Naive B cell (primary cell): Measurements from ENCODE around the gene PLXNA4. TPM values are rescaled to one million over a fixed set of nuclear protein-coding genes. Genes with fewer than 3 reads are reported as not detected.

Experiments
- ATAC-seq, 2 donors: fragments of 150-1000 bp; cut with Tn5 transposase; 2 replicates each; pipeline ENCODE4 v1.10.0; 2021; ENCODE audit warnings: low read depth in 2 of 2, mild to moderate bottlenecking in 2 of 2, moderate library complexity in 2 of 2
- DNase-seq: peaks from one replicate; pipeline ENCODE4 v3.0.0; 2022
- H3K27ac Mint-ChIP-seq, 6 donors: one replicate each; pipeline ENCODE4 v1.8.0; 2020 to 2022; ENCODE audit warnings: mild to moderate bottlenecking in 6 of 6, mixed read lengths in 6 of 6, moderate library complexity in 5 of 6, inconsistent platforms in 2 of 6
- H3K27me3 Mint-ChIP-seq, 3 donors: one replicate each; pipeline ENCODE4 v1.8.0; 2021 to 2022; ENCODE audit warnings: mixed read lengths in 3 of 3, mild to moderate bottlenecking in 1 of 3
- H3K36me3 Mint-ChIP-seq, 2 donors: one replicate each; pipeline ENCODE4 v1.8.0; 2020 to 2022; ENCODE audit warnings: mixed read lengths in 2 of 2, inconsistent platforms in 1 of 2, mild to moderate bottlenecking in 1 of 2
- H3K4me1 Mint-ChIP-seq, 3 donors: one replicate each; pipeline ENCODE4 v1.8.0; 2020 to 2022; ENCODE audit warnings: mixed read lengths in 3 of 3, inconsistent platforms in 1 of 3, mild to moderate bottlenecking in 1 of 3, moderate library complexity in 1 of 3
- H3K4me3 Mint-ChIP-seq, 8 donors: one replicate each; pipeline ENCODE4 v1.8.0; 2020 to 2022; ENCODE audit warnings: mild to moderate bottlenecking in 8 of 8, mixed read lengths in 8 of 8, moderate library complexity in 8 of 8, inconsistent platforms in 2 of 8
- H3K9me3 Mint-ChIP-seq, 7 donors: one replicate each; pipeline ENCODE4 v1.8.0; 2020 to 2022; ENCODE audit warnings: mixed read lengths in 7 of 7, mild to moderate bottlenecking in 5 of 7, inconsistent platforms in 2 of 7, moderate library complexity in 1 of 7
- polyA plus RNA-seq, 6 donors: library from polyadenylated mRNA; unstranded; fragments of 300-500 nt; fragmentation: Illumina TruSeq; gene quantifications; one replicate each; pipeline ENCODE4 v1.2.3, GENCODE V29; 2021; ENCODE audit warnings: low read depth in 6 of 6

The PLXNA4 gene
- not detected for polyA plus RNA-seq

- Mint-ChIP-seq H3K4me3 (peak within 1 kb of the TSS in 3 of 8 donors; percentile 24 to 50 (median 44)), H3K9me3 (peaks cover 0 to 3% (median 0%) of the 10 kb centered on the region in 7 donors), H3K27me3 (peaks cover 69 to 85% (median 78%) of the 10 kb centered on the region in 3 donors), H3K27ac (no peak within 1 kb of the TSS), H3K4me1 (peaks cover 0 to 9% (median 8%) of the 10 kb centered on the region in 3 donors), H3K36me3 (no peaks in the 10 kb centered on the region)
- DNase-seq (no peak), ATAC-seq (no peak)
Observed at GRCh38 chr7:132575982-132576720, at the start of gene PLXNA4. TSS of gene PLXNA4 (minus strand) at chr7:132576470. CDS start at chr7:132508693, 67,777 bp downstream.

GRCh38 chr7:132625651-132626050 is 49.4 kb upstream of the PLXNA4 start:
- ATAC-seq = no peak
- DNase-seq = no peak
- no peaks in the 10 kb centered on the region for H3K27me3 Mint-ChIP-seq
- H3K4me3 Mint-ChIP-seq = no peak overlapping the region
- no peak overlapping the region for H3K27ac Mint-ChIP-seq
- H3K4me1 Mint-ChIP-seq = no peaks in the 10 kb centered on the region
- H3K9me3 Mint-ChIP-seq = peaks cover 0 to 4% (median 0%) of the 10 kb centered on the region in 7 donors
- H3K36me3 Mint-ChIP-seq = no peaks in the 10 kb centered on the region

GRCh38 chr7:132622081-132622480 is 45.8 kb upstream of the PLXNA4 start:
- H3K27me3 Mint-ChIP-seq = no peaks in the 10 kb centered on the region
- ATAC-seq (no peak), DNase-seq (no peak)
- H3K4me1 Mint-ChIP-seq = no peaks in the 10 kb centered on the region
- H3K4me3 Mint-ChIP-seq = no peak overlapping the region
- peaks cover 0 to 4% (median 0%) of the 10 kb centered on the region in 7 donors for H3K9me3 Mint-ChIP-seq
- H3K27ac Mint-ChIP-seq = no peak overlapping the region
- H3K36me3 Mint-ChIP-seq = no peaks in the 10 kb centered on the region

- Mint-ChIP-seq H3K27me3 (peaks cover 1 to 14% (median 7%) of the 10 kb centered on the region in 3 donors), H3K9me3 (no peaks in the 10 kb centered on the region), H3K4me3 (no peak overlapping the region), H3K4me1 (peaks cover 0 to 3% (median 1%) of the 10 kb centered on the region in 3 donors), H3K27ac (no peak overlapping the region), H3K36me3 (no peaks in the 10 kb centered on the region)
- no peak for ATAC-seq
- DNase-seq = no peak
Observed at GRCh38 chr7:132619967-132620366, 43.7 kb upstream of the PLXNA4 start.

GRCh38 chr7:132618956-132619305 is 42.7 kb upstream of the PLXNA4 start:
- H3K27me3 Mint-ChIP-seq = peaks cover 5 to 24% (median 7%) of the 10 kb centered on the region in 3 donors
- H3K4me3 Mint-ChIP-seq = no peak overlapping the region
- no peaks in the 10 kb centered on the region for H3K9me3 Mint-ChIP-seq
- H3K36me3 Mint-ChIP-seq = no peaks in the 10 kb centered on the region
- peaks cover 4 to 12% (median 6%) of the 10 kb centered on the region in 3 donors for H3K4me1 Mint-ChIP-seq
- ATAC-seq (no peak), DNase-seq (no peak)
- H3K27ac Mint-ChIP-seq = no peak overlapping the region

GRCh38 chr7:132618271-132618955 is 42.1 kb upstream of the PLXNA4 start:
- DNase-seq (no peak), ATAC-seq (no peak)
- Mint-ChIP-seq H3K36me3 (no peaks in the 10 kb centered on the region), H3K27me3 (peaks cover 5 to 29% (median 11%) of the 10 kb centered on the region in 3 donors), H3K4me3 (no peak overlapping the region), H3K4me1 (peaks cover 4 to 12% (median 6%) of the 10 kb centered on the region in 3 donors), H3K27ac (no peak overlapping the region), H3K9me3 (no peaks in the 10 kb centered on the region)

GRCh38 chr7:132614428-132615318 is 38.4 kb upstream of the PLXNA4 start:
- peaks cover 9 to 41% (median 18%) of the 10 kb centered on the region in 3 donors for H3K27me3 Mint-ChIP-seq
- H3K4me3 Mint-ChIP-seq = peak overlapping the region in 6 of 8 donors; percentile 3 to 80 (median 40)
- DNase-seq = no peak
- H3K9me3 Mint-ChIP-seq = peaks cover 0 to 3% (median 0%) of the 10 kb centered on the region in 7 donors
- H3K4me1 Mint-ChIP-seq = peaks cover 4 to 12% (median 6%) of the 10 kb centered on the region in 3 donors
- H3K27ac Mint-ChIP-seq = peak overlapping the region in 2 of 6 donors; percentile 11 to 64
- ATAC-seq = no peak
- no peaks in the 10 kb centered on the region for H3K36me3 Mint-ChIP-seq

- Mint-ChIP-seq H3K4me3 (no peak overlapping the region), H3K27me3 (peaks cover 9 to 41% (median 18%) of the 10 kb centered on the region in 3 donors), H3K4me1 (peaks cover 4 to 12% (median 6%) of the 10 kb centered on the region in 3 donors), H3K27ac (no peak overlapping the region), H3K9me3 (peaks cover 0 to 3% (median 0%) of the 10 kb centered on the region in 7 donors), H3K36me3 (no peaks in the 10 kb centered on the region)
- ATAC-seq (no peak), DNase-seq (no peak)
Observed at GRCh38 chr7:132613737-132614136, 37.5 kb upstream of the PLXNA4 start.

GRCh38 chr7:132610995-132611394 is 34.7 kb upstream of the PLXNA4 start:
- no peak for ATAC-seq

GRCh38 chr7:132609906-132610520 is 33.7 kb upstream of the PLXNA4 start:
- H3K27me3 Mint-ChIP-seq = peaks cover 9 to 28% (median 11%) of the 10 kb centered on the region in 3 donors
- H3K4me1 Mint-ChIP-seq = peaks cover 4 to 10% (median 5%) of the 10 kb centered on the region in 3 donors

More at GRCh38 chr7:132610995-132611394, 34.7 kb upstream of the PLXNA4 start:
- Mint-ChIP-seq H3K27me3 (peaks cover 9 to 37% (median 15%) of the 10 kb centered on the region in 3 donors), H3K36me3 (no peaks in the 10 kb centered on the region), H3K4me3 (no peak overlapping the region), H3K4me1 (peaks cover 4 to 10% (median 6%) of the 10 kb centered on the region in 3 donors), H3K27ac (no peak overlapping the region), H3K9me3 (peaks cover 0 to 3% (median 0%) of the 10 kb centered on the region in 7 donors)
- DNase-seq = no peak

GRCh38 chr7:132609222-132609621 is 33.0 kb upstream of the PLXNA4 start:
- peaks cover 5 to 20% (median 11%) of the 10 kb centered on the region in 3 donors for H3K27me3 Mint-ChIP-seq
- no peak overlapping the region for H3K27ac Mint-ChIP-seq
- H3K9me3 Mint-ChIP-seq = peaks cover 0 to 3% (median 0%) of the 10 kb centered on the region in 7 donors
- no peak overlapping the region for H3K4me3 Mint-ChIP-seq
- no peaks in the 10 kb centered on the region for H3K36me3 Mint-ChIP-seq
- no peak for DNase-seq
- H3K4me1 Mint-ChIP-seq = peaks cover 0 to 2% (median 1%) of the 10 kb centered on the region in 3 donors
- ATAC-seq = no peak

More at GRCh38 chr7:132609906-132610520, 33.7 kb upstream of the PLXNA4 start:
- DNase-seq (no peak), ATAC-seq (no peak)
- H3K9me3 Mint-ChIP-seq = peaks cover 0 to 3% (median 0%) of the 10 kb centered on the region in 7 donors
- no peak overlapping the region for H3K4me3 Mint-ChIP-seq
- H3K27ac Mint-ChIP-seq = no peak overlapping the region
- no peaks in the 10 kb centered on the region for H3K36me3 Mint-ChIP-seq

GRCh38 chr7:132608523-132608922 is 32.3 kb upstream of the PLXNA4 start:
- peaks cover 5 to 13% (median 8%) of the 10 kb centered on the region in 3 donors for H3K27me3 Mint-ChIP-seq
- no peak overlapping the region for H3K27ac Mint-ChIP-seq
- no peaks in the 10 kb centered on the region for H3K4me1 Mint-ChIP-seq
- H3K9me3 Mint-ChIP-seq = peaks cover 0 to 3% (median 0%) of the 10 kb centered on the region in 7 donors
- no peaks in the 10 kb centered on the region for H3K36me3 Mint-ChIP-seq
- DNase-seq (no peak), ATAC-seq (no peak)
- no peak overlapping the region for H3K4me3 Mint-ChIP-seq
